NCI-H2081 (cell line): Measurements from ENCODE around the gene SYNDIG1.

ENCODE experiments used
- DNase-seq, 2 experiments: peaks; one replicate each; lab custom pipeline; 2025; lab: John Stamatoyannopoulos, UW

SYNDIG1 gene

GRCh38 chr20:24634855-24635254, 165.4 kb downstream of the SYNDIG1 start:
- no peak for DNase-seq

GRCh38 chr20:24636626-24637025, 167.2 kb downstream of the SYNDIG1 start:
- DNase-seq = no peak

- no peak for DNase-seq
Measured at GRCh38 chr20:24637087-24637486, 167.7 kb downstream of the SYNDIG1 start.

GRCh38 chr20:24637941-24638340, 168.5 kb downstream of the SYNDIG1 start:
- no peak for DNase-seq

- no peak for DNase-seq
Measured at GRCh38 chr20:24638591-24639548, 169.4 kb downstream of the SYNDIG1 start.

GRCh38 chr20:24640276-24640675, 170.8 kb downstream of the SYNDIG1 start:
- no peak for DNase-seq

GRCh38 chr20:24640686-24641085, 171.3 kb downstream of the SYNDIG1 start:
- no peak for DNase-seq

GRCh38 chr20:24643731-24644626, 174.6 kb downstream of the SYNDIG1 start:
- DNase-seq = no peak

- DNase-seq = no peak
Measured at GRCh38 chr20:24646321-24646720, 176.9 kb downstream of the SYNDIG1 start.

- DNase-seq = no peak
Measured at GRCh38 chr20:24647713-24648112, 178.3 kb downstream of the SYNDIG1 start.

GRCh38 chr20:24648481-24648880, 179.1 kb downstream of the SYNDIG1 start:
- no peak for DNase-seq

GRCh38 chr20:24648919-24649318, 179.5 kb downstream of the SYNDIG1 start:
- DNase-seq = no peak

- no peak for DNase-seq
Measured at GRCh38 chr20:24649787-24650490, 180.5 kb downstream of the SYNDIG1 start.

GRCh38 chr20:24651171-24651975, 181.9 kb downstream of the SYNDIG1 start:
- DNase-seq = no peak

GRCh38 chr20:24651976-24652345, 182.5 kb downstream of the SYNDIG1 start:
- no peak for DNase-seq

- no peak for DNase-seq
Measured at GRCh38 chr20:24653306-24653705, 183.9 kb downstream of the SYNDIG1 start.

GRCh38 chr20:24654425-24654824, 185.0 kb downstream of the SYNDIG1 start:
- no peak for DNase-seq

GRCh38 chr20:24656391-24656790, 187.0 kb downstream of the SYNDIG1 start:
- DNase-seq = no peak

GRCh38 chr20:24657196-24657595, 187.8 kb downstream of the SYNDIG1 start:
- no peak for DNase-seq

GRCh38 chr20:24657878-24658620, 188.6 kb downstream of the SYNDIG1 start:
- no peak for DNase-seq
